GM12864 (cell line): ENCODE data around the gene WNT3.
"Not testable (repeated sequence)": the region's sequence is repeated elsewhere in the genome, so short reads cannot be mapped to it uniquely, and the experiment has no call there.

Source experiments
- DNase-seq: peaks from one replicate; pipeline ENCODE4 v3.0.0-alpha.2; 2011; ENCODE audit warnings: low read depth
- H3K4me3 ChIP-seq: 2 replicates; pipeline ENCODE4 v1.5.1; 2011; ENCODE audit warnings: mild to moderate bottlenecking, low read depth, low read length, control low read depth
- CTCF ChIP-seq: IDR thresholded peaks from 2 replicates; pipeline ENCODE4 v1.5.1; 2011; ENCODE audit warnings: low read depth, mild to moderate bottlenecking, moderate library complexity, low read length, control low read depth, inconsistent platforms; ENCODE audit errors: missing control alignments

The WNT3 gene

GRCh38 chr17:46764709-46765401 lies 53.6 kb downstream of the WNT3 start:
- TF ChIP-seq CTCF, result no peak
- no peak for DNase-seq
- H3K4me3 ChIP-seq, result no peak overlapping the region

- no peak overlapping the region for H3K4me3 ChIP-seq
- no peak for TF ChIP-seq CTCF
- no peak for DNase-seq
Measured at GRCh38 chr17:46764000-46764708, 54.3 kb downstream of the WNT3 start.

GRCh38 chr17:46763416-46763815 lies 55.1 kb downstream of the WNT3 start:
- DNase-seq, result no peak
- TF ChIP-seq CTCF, result no peak

GRCh38 chr17:46759141-46759540 lies 59.4 kb downstream of the WNT3 start:
- H3K4me3 ChIP-seq, result no peak overlapping the region
- no peak for DNase-seq
- no peak for TF ChIP-seq CTCF

More at GRCh38 chr17:46763416-46763815, 55.1 kb downstream of the WNT3 start:
- H3K4me3 ChIP-seq, result no peak overlapping the region

- TF ChIP-seq CTCF, result no peak
Measured at GRCh38 chr17:46758614-46759013, 59.9 kb downstream of the WNT3 start.

GRCh38 chr17:46757588-46757987 lies 60.9 kb downstream of the WNT3 start:
- H3K4me3 ChIP-seq, DNase-seq: not testable (repeated sequence)

More at GRCh38 chr17:46758614-46759013, 59.9 kb downstream of the WNT3 start:
- H3K4me3 ChIP-seq, result no peak overlapping the region
- no peak for DNase-seq

- DNase-seq, result no peak
- no peak for TF ChIP-seq CTCF
Measured at GRCh38 chr17:46756861-46757260, 61.6 kb downstream of the WNT3 start.

More at GRCh38 chr17:46756861-46757260, 61.6 kb downstream of the WNT3 start:
- H3K4me3 ChIP-seq, result no peak overlapping the region
